SK-N-SH (cell line): ENCODE data around the gene USP6. TPM values are rescaled to one million over a fixed set of nuclear protein-coding genes. Genes with fewer than 3 reads are reported as not detected.
"Not testable (repeated sequence)": the region's sequence is repeated elsewhere in the genome, so short reads cannot be mapped to it uniquely, and the experiment has no call there.

Experiments used
- CTCF ChIA-PET: fragments of 300-600, 350-600 bp; formaldehyde crosslinking; extraction: SDS; loops from one replicate; lab custom pipeline; 2021; lab: Yijun Ruan, JAX
- POLR2A ChIA-PET: fragments of 350-600 bp; sonication (Branson Sonifier 250); formaldehyde crosslinking; extraction: SDS; loops from one replicate; lab custom pipeline; 2020; ENCODE audit warnings: antibody characterized with exemption, inconsistent platforms; lab: Yijun Ruan, JAX
- DNase-seq: peaks from one replicate; pipeline ENCODE4 v3.0.0; 2012
- H2AFZ ChIP-seq: fragments of 200-600 bp; sonication (generic); 2 replicates; pipeline ENCODE4 v1.8.1; 2016; ENCODE audit warnings: antibody characterized with exemption, mild to moderate bottlenecking, low read depth
- H3F3A ChIP-seq: fragments of 200-600 bp; sonication (generic); replicated peaks from 2 replicates; pipeline ENCODE3; 2016; ENCODE audit warnings: antibody characterized with exemption, mild to moderate bottlenecking; ENCODE audit not compliant: insufficient read depth
- H3K27ac ChIP-seq, 2 experiments: fragments of 200-500 bp in 1 of 2; fragments of 200-600 bp in 1 of 2; sonication (Bioruptor generic) in 1 of 2; sonication (generic), shearing (Covaris generic) in 1 of 2; 2 replicates each; pipeline versions ENCODE4 v1.5.1 to v1.6.1; 2014 to 2016; ENCODE audit warnings: low read depth in 2 of 2, inconsistent platforms in 1 of 2, low read length in 1 of 2, mild to moderate bottlenecking in 1 of 2, mixed read lengths in 1 of 2
- H3K27me3 ChIP-seq: fragments of 200-600 bp; sonication (generic), shearing (Covaris generic); 2 replicates; pipeline ENCODE4 v1.6.1; 2016; ENCODE audit warnings: mixed run types; ENCODE audit not compliant: insufficient read depth
- H3K36me3 ChIP-seq, 2 experiments: fragments of 200-500 bp in 1 of 2; fragments of 200-600 bp in 1 of 2; sonication (Bioruptor generic) in 1 of 2; sonication (generic) in 1 of 2; replicated peaks in 1 of 2; 2 replicates each; pipeline versions ENCODE3 to v1.5.1; 2014 to 2016; ENCODE audit warnings: low read length in 1 of 2, mild to moderate bottlenecking in 1 of 2; ENCODE audit not compliant: insufficient read depth in 2 of 2, control insufficient read depth in 1 of 2
- H3K4me1 ChIP-seq, 2 experiments: fragments of 200-500 bp in 1 of 2; fragments of 200-600 bp in 1 of 2; sonication (Bioruptor generic) in 1 of 2; sonication (generic), shearing (Covaris generic) in 1 of 2; 2 replicates each; pipeline versions ENCODE4 v1.5.1 to v1.6.1; 2014 to 2016; ENCODE audit warnings: low read depth in 1 of 2, low read length in 1 of 2, mixed run types in 1 of 2; ENCODE audit not compliant: insufficient read depth in 2 of 2, control insufficient read depth in 1 of 2
- H3K4me2 ChIP-seq: fragments of 200-600 bp; sonication (generic), shearing (Covaris generic); 2 replicates; pipeline ENCODE4 v1.6.1; 2017; ENCODE audit warnings: mixed run types
- H3K4me3 ChIP-seq, 2 experiments: fragments of 200-500 bp in 1 of 2; fragments of 200-600 bp in 1 of 2; sonication (Bioruptor generic) in 1 of 2; sonication (generic), shearing (Covaris generic) in 1 of 2; 2 replicates each; pipeline versions ENCODE4 v1.5.1 to v1.8.1; 2014 to 2016; ENCODE audit warnings: low read depth in 2 of 2, inconsistent platforms in 1 of 2, low read length in 1 of 2, mild to moderate bottlenecking in 1 of 2, mixed read lengths in 1 of 2, moderate library complexity in 1 of 2
- H3K79me2 ChIP-seq: fragments of 200-600 bp; sonication (generic); 2 replicates; pipeline ENCODE4 v1.8.1; 2017; ENCODE audit warnings: mild to moderate bottlenecking; ENCODE audit not compliant: insufficient read depth
- H3K9ac ChIP-seq: fragments of 200-600 bp; sonication (generic); 2 replicates; pipeline ENCODE4 v1.6.1; 2017; ENCODE audit warnings: mixed run types
- H3K9me2 ChIP-seq: fragments of 200-600 bp; sonication (generic); 2 replicates; pipeline ENCODE4 v1.6.1; 2017; ENCODE audit warnings: mixed run types
- H3K9me3 ChIP-seq: fragments of 200-600 bp; sonication (generic); 2 replicates; pipeline ENCODE4 v1.6.1; 2017; ENCODE audit warnings: mixed run types, mild to moderate bottlenecking, moderate library complexity
- H4K20me1 ChIP-seq: fragments of 200-600 bp; sonication (generic); 2 replicates; pipeline ENCODE4 v1.6.1; 2017; ENCODE audit warnings: mild to moderate bottlenecking, mixed run types; ENCODE audit not compliant: insufficient read depth
- EP300 ChIP-seq, 2 experiments: IDR thresholded peaks; 2 replicates each; pipeline versions ENCODE4 v1.4.0 to v1.6.1; 2012; ENCODE audit warnings: borderline replicate concordance in 1 of 2, low read depth in 1 of 2, low read length in 1 of 2
- MXI1 ChIP-seq: IDR thresholded peaks from 2 replicates; pipeline ENCODE4 v1.6.1; 2012; ENCODE audit warnings: mild to moderate bottlenecking, low read depth, low read length, improper control_type of control experiment
- WGBS: methylation state at CpG from one replicate; pipeline ENCODE4 v1.1.6; 2017; ENCODE audit warnings: low lambda C conversion rate; 5-methylcytosine and 5-hydroxymethylcytosine counted together
- polyA plus RNA-seq, 3 experiments: library from polyadenylated mRNA; depleted of rRNA; stranded (reverse); fragments of >200 nt; gene quantifications; 2 replicates each; pipeline ENCODE4 v1.2.3, GENCODE V29; 2012

USP6 gene
- polyA plus RNA-seq, 1 of the 3 experiments (the other 2 are of a cell fraction) = not detected

GRCh38 chr17:5133311-5133710, 17.5 kb downstream of the USP6 start:
- Histone ChIP-seq H3K27me3 (no peaks in the 10 kb centered on the region), H3K27ac (no peak overlapping the region), H3K4me3 (no peak overlapping the region), H4K20me1 (no peaks in the 10 kb centered on the region), H3K36me3 (no peaks in the 10 kb centered on the region), H3K9ac (no peak overlapping the region), H3K79me2 (no peaks in the 10 kb centered on the region), H3F3A (no peaks in the 10 kb centered on the region), H3K9me2 (no peaks in the 10 kb centered on the region), H2AFZ (no peak overlapping the region), H3K4me2 (no peak overlapping the region), H3K9me3 (no peaks in the 10 kb centered on the region), H3K4me1 (no peaks in the 10 kb centered on the region)
- WGBS = 42% methylated on average over 7 of the region's 8 CpGs
- ChIA-PET CTCF (interaction anchor here (0.6 kb wide), 1 partner anchor 250 kb away, joined by 3 read pairs; no protein-coding TSS in a partner anchor), POLR2A (interaction anchor here (0.6 kb wide), 1 partner anchor 148 kb away, joined by 4 read pairs; no protein-coding TSS in a partner anchor)
- DNase-seq = no peak
- TF ChIP-seq EP300 (IDR thresholded peaks at IDR 0.05; ENCODE audit: borderline replicate concordance in 1 of 2, low read depth in 1 of 2, low read length in 1 of 2) = no peak
- no peak for TF ChIP-seq MXI1

DNA sequence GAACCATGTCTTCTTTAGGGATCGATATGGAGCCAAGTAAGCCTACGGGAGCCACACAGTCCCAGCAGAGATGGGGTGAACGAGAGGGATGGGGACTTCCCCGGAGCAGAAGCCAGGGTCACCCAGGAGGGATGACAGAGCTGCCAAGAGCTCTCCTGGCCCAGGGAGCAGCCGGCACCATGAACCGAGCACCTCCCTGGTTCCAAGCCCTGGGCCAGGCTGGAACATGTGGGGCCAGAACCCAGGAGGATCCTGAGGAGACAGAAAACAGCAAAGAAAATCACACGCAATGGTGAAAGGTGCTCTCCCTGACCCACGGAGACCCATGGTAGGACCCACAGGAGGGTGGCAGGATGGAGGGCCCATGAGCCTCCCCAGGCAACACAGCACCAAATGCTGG, 18.1 kb downstream of the USP6 start:
- H3K4me1 ChIP-seq, DNase-seq, CTCF ChIA-PET, H3K79me2 ChIP-seq, H3F3A ChIP-seq, H4K20me1 ChIP-seq, H3K27ac ChIP-seq, POLR2A ChIA-PET, H3K9me2 ChIP-seq, H3K9me3 ChIP-seq, H3K9ac ChIP-seq, H3K4me2 ChIP-seq, H3K27me3 ChIP-seq, H3K36me3 ChIP-seq, H2AFZ ChIP-seq, H3K4me3 ChIP-seq: not testable (repeated sequence)
- WGBS = 73% methylated on average over 7 of the region's 8 CpGs

DNA sequence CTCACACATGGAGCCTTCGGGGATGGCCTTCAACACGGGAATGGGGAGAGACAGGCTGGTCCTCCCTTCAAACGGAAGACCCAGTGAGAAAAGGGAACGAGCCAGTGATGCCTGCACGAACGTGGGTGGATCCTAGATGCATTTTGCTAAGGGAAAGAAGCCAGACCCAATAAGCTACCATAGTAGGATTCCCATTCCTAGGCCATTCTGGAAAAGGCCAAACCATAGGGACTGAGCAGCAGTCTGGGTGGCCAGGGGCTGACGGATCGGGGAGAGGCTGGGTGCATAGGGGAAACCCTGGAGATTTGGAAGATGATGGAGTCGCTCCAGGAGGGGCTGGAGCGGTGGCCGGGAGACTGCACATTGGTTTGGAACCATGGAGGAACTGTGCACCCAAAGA, 18.7 kb downstream of the USP6 start:
- H3K27me3 ChIP-seq, DNase-seq, H3K4me3 ChIP-seq, H3K9me3 ChIP-seq, H3K4me2 ChIP-seq, CTCF ChIA-PET, H3K9me2 ChIP-seq, H2AFZ ChIP-seq, H3K9ac ChIP-seq, H4K20me1 ChIP-seq, H3K79me2 ChIP-seq, H3F3A ChIP-seq, H3K4me1 ChIP-seq, H3K27ac ChIP-seq, POLR2A ChIA-PET, H3K36me3 ChIP-seq: not testable (repeated sequence)
- 51% methylated on average over 11 of the region's 11 CpGs for WGBS

GRCh38 chr17:5135131-5135712, 19.4 kb downstream of the USP6 start:
- POLR2A ChIA-PET, H3K9me2 ChIP-seq, H3K27me3 ChIP-seq, H3K79me2 ChIP-seq, DNase-seq, H3K9me3 ChIP-seq, H3K4me2 ChIP-seq, CTCF ChIA-PET, H3K36me3 ChIP-seq, H3K9ac ChIP-seq, H3F3A ChIP-seq, H2AFZ ChIP-seq, H4K20me1 ChIP-seq, H3K4me3 ChIP-seq, H3K4me1 ChIP-seq, H3K27ac ChIP-seq: not testable (repeated sequence)
- 53% methylated on average over 8 of the region's 8 CpGs for WGBS
